SJSA1 (cell line): ENCODE measurements around the gene TCAF2. TPM values are rescaled to one million over a fixed set of nuclear protein-coding genes. Genes with fewer than 3 reads are reported as not detected.
A peak's percentile ranks its signal among the peaks of the same experiment; 100 is the strongest.
"Not testable (repeated sequence)": the region's sequence is repeated elsewhere in the genome, so short reads cannot be mapped to it uniquely, and the experiment has no call there.

Experiments
- DNase-seq, 2 experiments: peaks; one replicate each; pipeline ENCODE4 v3.0.0-alpha.2; 2015 to 2020; ENCODE audit warnings: low spot score in 2 of 2, low read depth in 1 of 2
- H3K27ac ChIP-seq: fragments of 250-450 bp; sonication (Bioruptor Pico); 2 replicates; pipeline ENCODE4 v1.5.1; 2020; ENCODE audit warnings: mild to moderate bottlenecking, moderate library complexity
- H3K27me3 ChIP-seq: fragments of 250-450 bp; sonication (Bioruptor Pico); replicated peaks from 2 replicates; pipeline ENCODE4 v1.5.1; 2020; ENCODE audit warnings: mild to moderate bottlenecking, moderate library complexity
- H3K36me3 ChIP-seq: fragments of 250-450 bp; sonication (Bioruptor Pico); 2 replicates; pipeline ENCODE4 v1.5.1; 2020; ENCODE audit warnings: mild to moderate bottlenecking
- H3K4me1 ChIP-seq: fragments of 250-450 bp; sonication (Bioruptor Pico); replicated peaks from 2 replicates; pipeline ENCODE4 v1.6.1; 2021; ENCODE audit warnings: mild to moderate bottlenecking
- H3K4me3 ChIP-seq: fragments of 250-450 bp; sonication (Bioruptor Pico); 2 replicates; pipeline ENCODE4 v1.5.1; 2020; ENCODE audit warnings: mild to moderate bottlenecking
- H3K9me3 ChIP-seq: fragments of 250-450 bp; sonication (Bioruptor Pico); replicated peaks from 2 replicates; pipeline ENCODE4 v1.5.1; 2020; ENCODE audit warnings: mild to moderate bottlenecking
- total RNA-seq: library from RNA; depleted of rRNA; stranded (reverse); fragments of >200 nt; shearing (Covaris generic); gene quantifications from 2 replicates; pipeline ENCODE4 v1.2.3, GENCODE V29; 2014; rRNA removed

Gene TCAF2
- 1.2 and 2.2 TPM in 2 replicates for total RNA-seq

GRCh38 chr7:143620646-143621045, at the start of gene TCAF2:
TSS of gene TCAF2 (plus strand) at chr7:143620974.
- not testable (repeated sequence) for H3K4me1 ChIP-seq, H3K4me3 ChIP-seq, H3K27me3 ChIP-seq, H3K27ac ChIP-seq, H3K9me3 ChIP-seq, H3K36me3 ChIP-seq
- DNase-seq, result peak in 1 of 2 experiments; percentile 87

- H3K27ac ChIP-seq, H3K36me3 ChIP-seq, H3K4me3 ChIP-seq, H3K9me3 ChIP-seq, DNase-seq, H3K27me3 ChIP-seq, H3K4me1 ChIP-seq: not testable (repeated sequence)
Measured at GRCh38 chr7:143571501-143571900, 49.3 kb upstream of the TCAF2 start, which contains the start of gene CTAGE15. TSS of gene CTAGE15 (plus strand) at chr7:143571801. CDS start at chr7:143571818, 17 bp downstream.

GRCh38 chr7:143588183-143588582, 32.6 kb upstream of the TCAF2 start:
- not testable (repeated sequence) for H3K27ac ChIP-seq

GRCh38 chr7:143589897-143590296, 30.9 kb upstream of the TCAF2 start:
- not testable (repeated sequence) for H3K27ac ChIP-seq, H3K36me3 ChIP-seq, H3K27me3 ChIP-seq, DNase-seq, H3K4me3 ChIP-seq, H3K4me1 ChIP-seq, H3K9me3 ChIP-seq

More at GRCh38 chr7:143588183-143588582, 32.6 kb upstream of the TCAF2 start:
- not testable (repeated sequence) for DNase-seq, H3K4me1 ChIP-seq, H3K36me3 ChIP-seq, H3K27me3 ChIP-seq, H3K9me3 ChIP-seq, H3K4me3 ChIP-seq

- H3K9me3 ChIP-seq, H3K27me3 ChIP-seq, H3K36me3 ChIP-seq, DNase-seq, H3K4me3 ChIP-seq, H3K4me1 ChIP-seq, H3K27ac ChIP-seq: not testable (repeated sequence)
Measured at GRCh38 chr7:143598086-143598485, 22.7 kb upstream of the TCAF2 start.

- H3K4me3 ChIP-seq, DNase-seq, H3K27ac ChIP-seq, H3K36me3 ChIP-seq, H3K27me3 ChIP-seq, H3K4me1 ChIP-seq, H3K9me3 ChIP-seq: not testable (repeated sequence)
Measured at GRCh38 chr7:143603549-143603948, 17.2 kb upstream of the TCAF2 start.

- H3K36me3 ChIP-seq, H3K4me3 ChIP-seq, DNase-seq, H3K27ac ChIP-seq, H3K27me3 ChIP-seq, H3K9me3 ChIP-seq, H3K4me1 ChIP-seq: not testable (repeated sequence)
Measured at GRCh38 chr7:143606088-143606487, 14.7 kb upstream of the TCAF2 start.

GRCh38 chr7:143615545-143615944, 5.2 kb upstream of the TCAF2 start:
- H3K36me3 ChIP-seq, DNase-seq, H3K4me1 ChIP-seq, H3K27ac ChIP-seq, H3K9me3 ChIP-seq, H3K4me3 ChIP-seq, H3K27me3 ChIP-seq: not testable (repeated sequence)

- H3K36me3 ChIP-seq, DNase-seq, H3K4me3 ChIP-seq, H3K27ac ChIP-seq, H3K27me3 ChIP-seq, H3K4me1 ChIP-seq, H3K9me3 ChIP-seq: not testable (repeated sequence)
Measured at GRCh38 chr7:143617204-143617603, 3.6 kb upstream of the TCAF2 start.

- H3K36me3 ChIP-seq, H3K9me3 ChIP-seq, H3K4me1 ChIP-seq, H3K4me3 ChIP-seq, H3K27me3 ChIP-seq, H3K27ac ChIP-seq: not testable (repeated sequence)
- DNase-seq, result peak in 1 of 2 experiments; percentile 71
Measured at GRCh38 chr7:143620058-143620457, 716 bp upstream of the TCAF2 start.

- H3K4me3 ChIP-seq, H3K9me3 ChIP-seq, DNase-seq, H3K27me3 ChIP-seq, H3K4me1 ChIP-seq, H3K27ac ChIP-seq, H3K36me3 ChIP-seq: not testable (repeated sequence)
Measured at GRCh38 chr7:143621175-143621574, 401 bp downstream of the TCAF2 start.

- not testable (repeated sequence) for H3K4me3 ChIP-seq, H3K36me3 ChIP-seq, H3K27ac ChIP-seq, DNase-seq, H3K27me3 ChIP-seq, H3K9me3 ChIP-seq, H3K4me1 ChIP-seq
Measured at GRCh38 chr7:143622130-143622529, 1.4 kb downstream of the TCAF2 start.

- not testable (repeated sequence) for H3K4me3 ChIP-seq, H3K27me3 ChIP-seq, H3K27ac ChIP-seq, H3K9me3 ChIP-seq, H3K4me1 ChIP-seq, H3K36me3 ChIP-seq, DNase-seq
Measured at GRCh38 chr7:143630653-143631052, 9.9 kb downstream of the TCAF2 start.

GRCh38 chr7:143632506-143632905, 11.7 kb downstream of the TCAF2 start:
- H3K27ac ChIP-seq, H3K4me3 ChIP-seq, H3K4me1 ChIP-seq, H3K27me3 ChIP-seq, H3K36me3 ChIP-seq, H3K9me3 ChIP-seq, DNase-seq: not testable (repeated sequence)

GRCh38 chr7:143633013-143633618, 12.3 kb downstream of the TCAF2 start:
- not testable (repeated sequence) for H3K9me3 ChIP-seq, DNase-seq, H3K4me3 ChIP-seq, H3K27me3 ChIP-seq, H3K36me3 ChIP-seq, H3K27ac ChIP-seq, H3K4me1 ChIP-seq
